Panc1 (cell line): ENCODE data around the gene TRIM37.

ENCODE experiments used
- TF ChIP-seq, protein P1 (sequence below): fragments of 450-650 bp; IDR thresholded peaks from 2 replicates; pipeline ENCODE4 v1.5.1; 2017; ENCODE audit warnings: mild to moderate bottlenecking
- TF ChIP-seq, protein P2 (sequence below), 2 experiments: IDR thresholded peaks; 2 replicates each; pipeline ENCODE4 v1.6.1; 2011 to 2012; ENCODE audit warnings: low read depth in 2 of 2, control low read depth in 1 of 2, low read length in 1 of 2, mild to moderate bottlenecking in 1 of 2, moderate library complexity in 1 of 2; ENCODE audit not compliant: insufficient read depth in 1 of 2

DNA sequence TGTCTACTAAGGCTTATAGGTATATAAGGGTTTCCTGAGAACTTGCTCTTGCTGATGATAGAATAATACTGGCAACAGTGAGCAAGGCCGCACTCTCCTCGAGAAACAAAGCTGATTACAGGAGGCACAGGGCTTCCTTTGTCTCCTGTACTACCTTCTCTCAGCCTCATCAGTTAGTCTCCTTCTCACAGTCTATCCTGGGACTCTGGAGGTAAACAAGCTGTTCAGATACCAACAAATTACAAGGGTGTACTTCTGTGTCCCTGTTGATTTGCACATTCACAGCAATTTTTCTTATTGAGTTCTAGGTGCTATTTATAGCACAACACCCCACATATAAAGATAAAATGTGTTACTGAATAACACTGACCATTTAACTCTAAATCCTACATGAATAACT, 98.7 kb downstream of the TRIM37 start:
- TF ChIP-seq, protein P1, sequence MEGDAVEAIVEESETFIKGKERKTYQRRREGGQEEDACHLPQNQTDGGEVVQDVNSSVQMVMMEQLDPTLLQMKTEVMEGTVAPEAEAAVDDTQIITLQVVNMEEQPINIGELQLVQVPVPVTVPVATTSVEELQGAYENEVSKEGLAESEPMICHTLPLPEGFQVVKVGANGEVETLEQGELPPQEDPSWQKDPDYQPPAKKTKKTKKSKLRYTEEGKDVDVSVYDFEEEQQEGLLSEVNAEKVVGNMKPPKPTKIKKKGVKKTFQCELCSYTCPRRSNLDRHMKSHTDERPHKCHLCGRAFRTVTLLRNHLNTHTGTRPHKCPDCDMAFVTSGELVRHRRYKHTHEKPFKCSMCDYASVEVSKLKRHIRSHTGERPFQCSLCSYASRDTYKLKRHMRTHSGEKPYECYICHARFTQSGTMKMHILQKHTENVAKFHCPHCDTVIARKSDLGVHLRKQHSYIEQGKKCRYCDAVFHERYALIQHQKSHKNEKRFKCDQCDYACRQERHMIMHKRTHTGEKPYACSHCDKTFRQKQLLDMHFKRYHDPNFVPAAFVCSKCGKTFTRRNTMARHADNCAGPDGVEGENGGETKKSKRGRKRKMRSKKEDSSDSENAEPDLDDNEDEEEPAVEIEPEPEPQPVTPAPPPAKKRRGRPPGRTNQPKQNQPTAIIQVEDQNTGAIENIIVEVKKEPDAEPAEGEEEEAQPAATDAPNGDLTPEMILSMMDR = no peak
- TF ChIP-seq, protein P2, sequence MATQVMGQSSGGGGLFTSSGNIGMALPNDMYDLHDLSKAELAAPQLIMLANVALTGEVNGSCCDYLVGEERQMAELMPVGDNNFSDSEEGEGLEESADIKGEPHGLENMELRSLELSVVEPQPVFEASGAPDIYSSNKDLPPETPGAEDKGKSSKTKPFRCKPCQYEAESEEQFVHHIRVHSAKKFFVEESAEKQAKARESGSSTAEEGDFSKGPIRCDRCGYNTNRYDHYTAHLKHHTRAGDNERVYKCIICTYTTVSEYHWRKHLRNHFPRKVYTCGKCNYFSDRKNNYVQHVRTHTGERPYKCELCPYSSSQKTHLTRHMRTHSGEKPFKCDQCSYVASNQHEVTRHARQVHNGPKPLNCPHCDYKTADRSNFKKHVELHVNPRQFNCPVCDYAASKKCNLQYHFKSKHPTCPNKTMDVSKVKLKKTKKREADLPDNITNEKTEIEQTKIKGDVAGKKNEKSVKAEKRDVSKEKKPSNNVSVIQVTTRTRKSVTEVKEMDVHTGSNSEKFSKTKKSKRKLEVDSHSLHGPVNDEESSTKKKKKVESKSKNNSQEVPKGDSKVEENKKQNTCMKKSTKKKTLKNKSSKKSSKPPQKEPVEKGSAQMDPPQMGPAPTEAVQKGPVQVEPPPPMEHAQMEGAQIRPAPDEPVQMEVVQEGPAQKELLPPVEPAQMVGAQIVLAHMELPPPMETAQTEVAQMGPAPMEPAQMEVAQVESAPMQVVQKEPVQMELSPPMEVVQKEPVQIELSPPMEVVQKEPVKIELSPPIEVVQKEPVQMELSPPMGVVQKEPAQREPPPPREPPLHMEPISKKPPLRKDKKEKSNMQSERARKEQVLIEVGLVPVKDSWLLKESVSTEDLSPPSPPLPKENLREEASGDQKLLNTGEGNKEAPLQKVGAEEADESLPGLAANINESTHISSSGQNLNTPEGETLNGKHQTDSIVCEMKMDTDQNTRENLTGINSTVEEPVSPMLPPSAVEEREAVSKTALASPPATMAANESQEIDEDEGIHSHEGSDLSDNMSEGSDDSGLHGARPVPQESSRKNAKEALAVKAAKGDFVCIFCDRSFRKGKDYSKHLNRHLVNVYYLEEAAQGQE (IDR thresholded peaks at IDR 0.05; ENCODE audit: insufficient read depth in 1 of 2, low read depth in 2 of 2, low read length in 1 of 2) = no peak
